Heart right ventricle (tissue), 16 donors: Measurements from ENCODE around the gene NPAS3. TPM values are rescaled to one million over a fixed set of nuclear protein-coding genes. Genes with fewer than 3 reads are reported as not detected.

Experiments used
- ATAC-seq, 8 donors: fragments of 200-7000 bp; cut with Tn5 transposase; one replicate each; pipeline ENCODE4 v1.9.1; 2020; ENCODE audit warnings: mild to moderate bottlenecking in 8 of 8, moderate library complexity in 8 of 8, moderate number of reproducible peaks in 1 of 8
- DNase-seq, 2 donors: peaks; one replicate each; pipeline ENCODE4 v3.0.0-alpha.2; 2020
- H3K27ac ChIP-seq, 10 donors: fragments of 200-600 bp; sonication (generic) in 2 of 10; one replicate each; pipeline versions ENCODE4 v1.5.0 to v1.8.0; 2020 to 2022; ENCODE audit warnings: mild to moderate bottlenecking in 3 of 10
- H3K27me3 ChIP-seq, 7 donors: fragments of 200-600 bp; one replicate each; pipeline ENCODE4 v1.8.0; 2021 to 2022; ENCODE audit warnings: mild to moderate bottlenecking in 2 of 7
- H3K36me3 ChIP-seq, 9 donors: fragments of 200-600 bp; sonication (generic) in 1 of 9; one replicate each; pipeline versions ENCODE4 v1.5.0 to v1.8.0; 2020 to 2022; ENCODE audit warnings: mild to moderate bottlenecking in 2 of 9
- H3K4me1 ChIP-seq, 9 donors: fragments of 200-600 bp; sonication (generic) in 1 of 9; one replicate each; pipeline versions ENCODE4 v1.5.0 to v1.8.0; 2020 to 2022; ENCODE audit warnings: mild to moderate bottlenecking in 4 of 9
- H3K4me3 ChIP-seq, 10 donors: fragments of 200-600 bp; sonication (generic) in 2 of 10; one replicate each; pipeline versions ENCODE4 v1.5.0 to v1.8.0; 2020 to 2022; ENCODE audit warnings: mild to moderate bottlenecking in 7 of 10, moderate library complexity in 2 of 10
- H3K9me3 ChIP-seq, 11 donors: fragments of 200-600 bp in 10 of 11; sonication (generic) in 2 of 11; one replicate each; pipeline versions ENCODE4 v1.5.0 to v1.8.0; 2013 to 2022; ENCODE audit warnings: mild to moderate bottlenecking in 2 of 11, control low read depth in 1 of 11, moderate library complexity in 1 of 11
- CTCF ChIP-seq, 9 donors: fragments of 200-600 bp; sonication (generic) in 2 of 9; IDR thresholded peaks; one replicate each; pipeline versions ENCODE4 v1.5.0 to v1.8.0; 2021 to 2022; ENCODE audit warnings: antibody characterized with exemption in 9 of 9, mild to moderate bottlenecking in 5 of 9, moderate library complexity in 1 of 9
- WGBS, 2 donors: extraction: QIAGEN DNeasy Blood & Tissue Kit; methylation state at CpG; one replicate each; pipeline ENCODE4 v1.1.7; 2013; ENCODE audit warnings: inconsistent platforms in 1 of 2; 5-methylcytosine and 5-hydroxymethylcytosine counted together
- intact Hi-C, 10 donors: fragments of 100-400 bp; cut with DNase I; formaldehyde crosslinking; loops; one replicate each; pipeline versions ENCODE4 v1.11.1 to v1.14.2; 2022
- polyA plus RNA-seq, 2 donors: library from polyadenylated mRNA; stranded (reverse); fragments of 200-250 nt; gene quantifications; one replicate each; pipeline ENCODE4 v1.2.3, GENCODE V29; 2013
- total RNA-seq, 10 donors: library from RNA; stranded (reverse); fragmentation: NEBNext Ultra II Directional in 3 of 10; extraction: Animal tissue kit (Norgen Biotek cat#: 25700) in 3 of 10; gene quantifications; one replicate each; pipeline versions ENCODE4 v1.2.1 to v1.2.4, GENCODE V29; 2021 to 2023
- donor health status: Arrhythmogenic right ventricular cardiomyopathy.
- donor health status: ischemic (EF 13 %, LVEDD 7.1; RV severe dilation, severe dysfunction).
- donor health status: healthy with polysubstance abuse.
- donor health status: DM: no; HTN: yes; CAD: no.
- donor health status: DM: no; HTN: no; CAD: no.
- donor health status: ischemic (EF 25% LVEDD 6.9; RV normal size, moderate dysfunction).
- donor health status: ischemic (EF 25% LVEDD 5.7; RV mildly dilated, moderate dysfunction).
- donor health status: healthy.
- donor health status: DM: yes; HTN: yes; CAD: no.
- donor health status: Ischemic cardiomyopathy.
- donor health status: ischemic (EF 35%, LVEDD 5.7; RV mildly dilated, moderate dysfunction).
- donor health status: nonischemic (EF 11% LVEDD 7.7; RV severe dilation, severe dysfunction).
- donor health status: DM: yes; HTN: yes; CAD: no.
- donor health status: PGD.
- donor health status: ischemic (EF 29% LVEDD 5.4; RV normal size, mild dysfunction).
- donor health status: nonischemic (EF 23%, LVEDD 6.1; RV moderate dilation, normal function).

Gene NPAS3
- total and polyA plus RNA-seq, 12 donors: 0.12 to 2.8 (median 0.99) TPM

- no peaks in the 10 kb centered on the region for H3K36me3 ChIP-seq
- WGBS, 2 donors: 83 to 87% methylated on average over 3 of the region's 3 CpGs
- ATAC-seq: peak in 5 of 8 donors; percentile 42 to 73 (median 67)
These were observed 71.8 kb downstream of the NPAS3 start for GRCh38 chr14:33010495-33010894.

GRCh38 chr14:33014710-33015109, 76.0 kb downstream of the NPAS3 start:
- DNase-seq (no peak), ATAC-seq (no peak)
- Histone ChIP-seq H3K9me3 (no peaks in the 10 kb centered on the region), H3K27me3 (no peaks in the 10 kb centered on the region), H3K4me1 (peaks cover 0 to 8% (median 0%) of the 10 kb centered on the region in 9 donors), H3K36me3 (no peaks in the 10 kb centered on the region), H3K27ac (no peak overlapping the region), H3K4me3 (no peak overlapping the region)
- WGBS, 2 donors: 86 to 87% methylated on average over 4 of the region's 4 CpGs
- no peak for TF ChIP-seq CTCF (IDR thresholded peaks at IDR 0.05)
- intact Hi-C loops: no loop called here

More at GRCh38 chr14:33010495-33010894, 71.8 kb downstream of the NPAS3 start:
- no peak overlapping the region for H3K27ac ChIP-seq
- DNase-seq: no peak
- no peak overlapping the region for H3K4me3 ChIP-seq
- no peak for TF ChIP-seq CTCF (IDR thresholded peaks at IDR 0.05)
- H3K27me3 ChIP-seq: no peaks in the 10 kb centered on the region
- H3K4me1 ChIP-seq: peaks cover 0 to 8% (median 0%) of the 10 kb centered on the region in 9 donors
- intact Hi-C loops: no loop called here
- no peaks in the 10 kb centered on the region for H3K9me3 ChIP-seq

- H3K27ac ChIP-seq: no peak overlapping the region
- H3K9me3 ChIP-seq: no peaks in the 10 kb centered on the region
- no peaks in the 10 kb centered on the region for H3K36me3 ChIP-seq
- ATAC-seq: no peak
- intact Hi-C loops: no loop called here
- DNase-seq: no peak
- WGBS, 2 donors: 56 to 65% methylated on average over 3 of the region's 3 CpGs
- H3K4me3 ChIP-seq: no peak overlapping the region
- no peaks in the 10 kb centered on the region for H3K27me3 ChIP-seq
- no peaks in the 10 kb centered on the region for H3K4me1 ChIP-seq
- no peak for TF ChIP-seq CTCF (IDR thresholded peaks at IDR 0.05)
These were observed 77.9 kb downstream of the NPAS3 start for GRCh38 chr14:33016613-33017012.

GRCh38 chr14:33017016-33017415, 78.3 kb downstream of the NPAS3 start:
- ATAC-seq (no peak), DNase-seq (no peak)
- Histone ChIP-seq H3K27ac (no peak overlapping the region), H3K4me3 (no peak overlapping the region), H3K27me3 (no peaks in the 10 kb centered on the region), H3K36me3 (no peaks in the 10 kb centered on the region), H3K9me3 (no peaks in the 10 kb centered on the region), H3K4me1 (no peaks in the 10 kb centered on the region)
- no peak for TF ChIP-seq CTCF (IDR thresholded peaks at IDR 0.05)
- 71 to 78% methylated on average over 2 of the region's 2 CpGs for WGBS, 2 donors
- intact Hi-C loops: no loop called here
